Measurements from ENCODE around the gene ILF3. TPM values are rescaled to one million over a fixed set of nuclear protein-coding genes. Genes with fewer than 3 reads are reported as not detected.

Gene ILF3
- total and polyA plus RNA-seq, 10 donors = 82.9 to 264 (median 160) TPM

DNA sequence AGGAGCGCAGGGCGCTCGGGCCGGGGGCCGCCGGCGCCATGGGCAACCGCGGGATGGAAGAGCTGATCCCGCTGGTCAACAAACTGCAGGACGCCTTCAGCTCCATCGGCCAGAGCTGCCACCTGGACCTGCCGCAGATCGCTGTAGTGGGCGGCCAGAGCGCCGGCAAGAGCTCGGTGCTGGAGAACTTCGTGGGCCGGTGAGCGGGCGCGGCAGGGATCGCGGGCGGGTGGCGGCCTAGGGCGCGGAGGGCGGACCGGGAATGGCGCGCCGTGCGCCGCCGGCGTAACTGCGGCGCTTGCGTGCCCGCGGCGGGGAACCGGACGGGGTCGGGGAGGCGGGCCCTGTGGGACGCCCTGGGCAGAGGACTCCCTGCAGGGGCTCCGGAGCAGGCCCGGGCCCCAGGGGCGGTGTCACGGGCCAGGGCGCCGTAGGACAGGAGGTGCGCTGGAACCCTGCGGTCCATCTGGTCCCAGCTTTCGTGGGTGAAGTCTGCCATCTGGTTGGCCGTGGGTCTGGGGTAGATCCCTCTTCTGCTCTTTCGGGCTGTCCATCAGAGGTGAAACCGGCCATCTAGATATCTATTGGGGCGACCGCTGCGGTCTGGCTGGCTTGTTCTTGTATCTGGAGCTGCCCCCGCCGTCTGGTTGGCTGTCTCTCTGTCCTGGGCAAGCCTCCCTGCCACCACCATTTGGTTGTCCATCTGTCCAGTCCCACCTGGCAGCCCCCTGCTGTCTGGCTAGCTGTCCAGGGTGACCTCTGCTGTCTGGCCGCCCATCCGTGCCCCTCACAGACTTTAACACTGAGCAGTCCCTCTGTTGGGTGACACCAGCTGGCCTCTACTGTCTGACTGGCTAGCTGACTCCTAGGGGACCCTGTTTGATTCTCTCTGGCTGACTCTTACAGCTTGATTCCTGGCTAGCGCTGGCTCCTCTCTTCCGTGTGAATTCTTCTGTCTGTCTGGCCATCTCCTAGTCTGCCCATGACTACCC lies 64.4 kb downstream of the ILF3 start:
- Histone ChIP-seq H3K4me1 (peaks cover 28 to 63% (median 56%) of the 10 kb centered on the region in 6 donors), H3K36me3 (peaks cover 0 to 31% (median under 1%) of the 10 kb centered on the region in 6 donors), H3K27ac (peak overlapping the region; percentile 94 to 99 (median 98)), H3K4me3 (peak overlapping the region; percentile 98 to 100 (median 100)), H3K27me3 (replicated peaks in 1 of 7) (no peaks in the 10 kb centered on the region), H3K9me3 (no peaks in the 10 kb centered on the region)
- intact Hi-C loops (cut with DNase I; ENCODE audit: low total_unique reads) = loop anchor here (5.0 kb wide), 2 partner anchors 49 to 144 kb away; no protein-coding TSS in a partner anchor
- 1% methylated on average over 41 to 70 of the region's 70 CpGs for WGBS, 5 donors
- TF ChIP-seq, protein P1, sequence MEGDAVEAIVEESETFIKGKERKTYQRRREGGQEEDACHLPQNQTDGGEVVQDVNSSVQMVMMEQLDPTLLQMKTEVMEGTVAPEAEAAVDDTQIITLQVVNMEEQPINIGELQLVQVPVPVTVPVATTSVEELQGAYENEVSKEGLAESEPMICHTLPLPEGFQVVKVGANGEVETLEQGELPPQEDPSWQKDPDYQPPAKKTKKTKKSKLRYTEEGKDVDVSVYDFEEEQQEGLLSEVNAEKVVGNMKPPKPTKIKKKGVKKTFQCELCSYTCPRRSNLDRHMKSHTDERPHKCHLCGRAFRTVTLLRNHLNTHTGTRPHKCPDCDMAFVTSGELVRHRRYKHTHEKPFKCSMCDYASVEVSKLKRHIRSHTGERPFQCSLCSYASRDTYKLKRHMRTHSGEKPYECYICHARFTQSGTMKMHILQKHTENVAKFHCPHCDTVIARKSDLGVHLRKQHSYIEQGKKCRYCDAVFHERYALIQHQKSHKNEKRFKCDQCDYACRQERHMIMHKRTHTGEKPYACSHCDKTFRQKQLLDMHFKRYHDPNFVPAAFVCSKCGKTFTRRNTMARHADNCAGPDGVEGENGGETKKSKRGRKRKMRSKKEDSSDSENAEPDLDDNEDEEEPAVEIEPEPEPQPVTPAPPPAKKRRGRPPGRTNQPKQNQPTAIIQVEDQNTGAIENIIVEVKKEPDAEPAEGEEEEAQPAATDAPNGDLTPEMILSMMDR (IDR thresholded peaks at IDR 0.05 in 8 of 11, conservative IDR thresholded peaks at IDR 0.05 in 3 of 11) = no peak
- no peak for TF ChIP-seq POLR2AphosphoS5 (IDR thresholded peaks at IDR 0.05)
- peak in 1 of 3 donors; percentile 18 for TF ChIP-seq POLR2A (IDR thresholded peaks at IDR 0.05)
- peak; percentile 93 for DNase-seq

DNA sequence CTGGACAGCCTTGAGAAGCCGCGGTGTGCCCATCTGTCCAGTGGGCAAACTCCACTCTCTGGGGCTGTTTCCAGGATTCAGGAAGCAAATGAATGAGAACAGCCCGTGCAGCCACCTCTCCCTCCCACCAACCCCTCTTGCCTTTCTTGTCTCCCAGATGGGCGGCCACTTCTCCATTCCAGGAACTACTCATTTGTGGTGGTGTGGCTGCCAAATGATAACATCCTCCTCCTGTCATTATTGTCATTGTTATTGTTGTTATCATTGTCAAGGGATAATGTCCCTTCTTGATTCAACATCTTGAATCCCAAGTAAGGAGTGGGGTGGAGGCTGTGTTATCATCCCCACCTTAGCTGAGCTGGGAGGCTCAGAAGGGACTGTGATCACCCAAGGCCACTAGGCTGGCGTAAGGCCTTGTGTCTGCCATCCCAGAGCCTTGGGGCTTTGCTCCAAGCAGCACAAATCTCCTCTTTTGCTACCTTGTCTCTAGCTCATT lies 65.4 kb downstream of the ILF3 start:
- DNase-seq = no peak
- intact Hi-C loops (cut with DNase I; ENCODE audit: low total_unique reads) = loop anchor here (5.0 kb wide), 2 partner anchors 48 to 143 kb away; no protein-coding TSS in a partner anchor
- Histone ChIP-seq H3K9me3 (no peaks in the 10 kb centered on the region), H3K36me3 (peaks cover 0 to 39% (median 0%) of the 10 kb centered on the region in 6 donors), H3K4me3 (peak overlapping the region in 7 of 8 donors; percentile 98 to 100 (median 99)), H3K4me1 (peaks cover 28 to 73% (median 63%) of the 10 kb centered on the region in 6 donors), H3K27me3 (replicated peaks in 1 of 7) (no peaks in the 10 kb centered on the region), H3K27ac (peak overlapping the region in 7 of 8 donors; percentile 94 to 99 (median 99))
- 33 to 46% (median 46%) methylated on average over 5 of the region's 5 CpGs for WGBS, 5 donors
- TF ChIP-seq, protein P1 (IDR thresholded peaks at IDR 0.05 in 8 of 11, conservative IDR thresholded peaks at IDR 0.05 in 3 of 11) = no peak
- TF ChIP-seq POLR2A (IDR thresholded peaks at IDR 0.05) = no peak
- no peak for TF ChIP-seq POLR2AphosphoS5 (IDR thresholded peaks at IDR 0.05)

DNA sequence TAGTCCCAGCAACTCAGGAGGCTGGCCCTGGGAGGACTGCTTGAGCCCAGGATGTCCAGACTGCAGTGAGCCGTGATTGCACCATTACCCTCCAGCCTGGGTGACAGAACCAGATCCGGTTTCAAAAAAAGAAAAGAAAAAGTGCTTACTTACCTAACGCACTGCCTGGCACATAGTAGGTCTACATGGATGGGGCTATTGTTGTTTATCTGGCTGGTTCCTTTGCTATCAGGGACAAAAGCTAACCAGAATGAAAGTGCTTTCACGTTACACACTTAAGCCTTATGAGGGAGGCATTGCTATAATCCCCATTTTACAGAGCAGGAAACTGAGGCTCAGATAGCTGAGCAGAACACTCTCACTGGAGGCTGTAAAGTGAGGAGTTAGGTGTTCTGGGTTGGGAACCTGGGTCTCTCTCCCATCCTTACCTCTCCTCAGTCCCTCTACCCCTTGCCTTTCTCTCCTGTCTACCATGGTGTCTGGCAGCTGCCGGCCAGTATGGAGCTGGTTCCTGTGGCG lies 66.5 kb downstream of the ILF3 start:
- DNase-seq = no peak
- Histone ChIP-seq H3K4me3 (no peak overlapping the region), H3K27me3 (replicated peaks in 1 of 7) (no peaks in the 10 kb centered on the region), H3K27ac (peak overlapping the region in 5 of 8 donors; percentile 5 to 99 (median 99)), H3K36me3 (peaks cover 0 to 51% (median 0%) of the 10 kb centered on the region in 6 donors), H3K4me1 (peaks cover 28 to 84% (median 72%) of the 10 kb centered on the region in 6 donors), H3K9me3 (no peaks in the 10 kb centered on the region)
- TF ChIP-seq POLR2AphosphoS5 (IDR thresholded peaks at IDR 0.05) (no peak), POLR2A (IDR thresholded peaks at IDR 0.05) (no peak)
- TF ChIP-seq, protein P1 (IDR thresholded peaks at IDR 0.05 in 8 of 11, conservative IDR thresholded peaks at IDR 0.05 in 3 of 11) = no peak
- intact Hi-C loops (cut with DNase I; ENCODE audit: low total_unique reads) = no loop called here
- WGBS, 5 donors = 84 to 89% (median 86%) methylated on average over 6 of the region's 6 CpGs
